ENCODE measurements around the gene ZNF142. TPM values are rescaled to one million over a fixed set of nuclear protein-coding genes. Genes with fewer than 3 reads are reported as not detected.

Gene ZNF142
- total and polyA plus RNA-seq, 2 donors, result 8.5 to 12.8 TPM

DNA sequence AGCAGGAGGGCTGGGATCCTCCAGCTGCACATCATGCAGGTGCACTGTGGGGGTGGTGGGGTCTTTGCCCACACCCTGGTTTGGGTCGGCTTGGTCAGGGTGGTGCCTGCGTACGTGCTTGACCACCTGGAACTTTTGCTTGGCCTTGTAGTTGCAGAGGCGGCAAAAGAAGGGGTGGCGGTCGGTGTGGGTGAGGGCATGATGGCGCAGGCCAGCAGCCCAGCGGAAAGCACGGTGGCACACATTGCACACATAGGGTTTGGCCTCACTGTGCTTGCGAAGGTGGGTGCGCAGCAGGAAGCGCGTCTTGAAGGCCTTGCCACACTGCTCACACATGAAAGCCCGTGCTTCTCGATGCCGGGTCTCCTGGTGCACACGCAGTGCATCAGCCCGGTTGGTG is 21.1 kb downstream of the ZNF142 start:
- WGBS, result 96% methylated on average over 18 of the region's 18 CpGs
- no peak for DNase-seq (ENCODE audit: extremely low spot score)
- Histone ChIP-seq H3K27ac (ENCODE audit: low read depth) (no peak overlapping the region), H3K36me3 (ENCODE audit: insufficient read depth) (no peaks in the 10 kb centered on the region), H3K4me3 (ENCODE audit: low read depth, low read length) (no peak overlapping the region), H3K4me1 (ENCODE audit: insufficient read depth) (no peaks in the 10 kb centered on the region)

DNA sequence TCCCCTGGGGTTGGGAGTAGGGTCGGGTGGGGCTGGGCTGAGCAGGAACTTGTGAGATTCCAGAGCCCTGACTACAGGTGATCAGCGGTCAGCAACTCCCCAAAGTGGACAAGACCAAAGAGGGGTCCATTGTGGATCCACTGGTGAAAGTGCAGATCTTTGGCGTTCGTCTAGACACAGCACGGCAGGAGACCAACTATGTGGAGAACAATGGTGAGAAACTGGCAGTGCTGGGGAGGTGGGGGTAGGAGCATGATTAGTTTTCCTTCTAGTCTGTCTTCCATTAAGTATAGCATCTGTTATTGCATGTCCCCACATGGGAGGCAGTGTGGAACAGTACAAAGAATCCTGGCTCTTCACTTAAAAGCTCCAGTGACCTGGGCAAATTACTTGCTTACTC is 23.7 kb downstream of the ZNF142 start:
- 93% methylated on average over 5 of the region's 5 CpGs for WGBS
- Histone ChIP-seq H3K36me3 (ENCODE audit: insufficient read depth) (no peaks in the 10 kb centered on the region), H3K27ac (ENCODE audit: low read depth) (no peak overlapping the region), H3K4me1 (ENCODE audit: insufficient read depth) (no peaks in the 10 kb centered on the region), H3K4me3 (ENCODE audit: low read depth, low read length) (no peak overlapping the region)
- DNase-seq (ENCODE audit: extremely low spot score), result no peak

- H3K36me3 ChIP-seq (ENCODE audit: insufficient read depth), result no peaks in the 10 kb centered on the region
- 79% methylated on average over 4 of the region's 4 CpGs for WGBS
These were observed 27.6 kb downstream of the ZNF142 start for GRCh38 chr2:218631837-218632236.

GRCh38 chr2:218627939-218628338 is 31.5 kb downstream of the ZNF142 start:
- Histone ChIP-seq H3K4me3 (ENCODE audit: low read depth, low read length) (no peak overlapping the region), H3K36me3 (ENCODE audit: insufficient read depth) (no peaks in the 10 kb centered on the region), H3K4me1 (ENCODE audit: insufficient read depth) (no peaks in the 10 kb centered on the region), H3K27ac (ENCODE audit: low read depth) (no peak overlapping the region)
- no peak for DNase-seq (ENCODE audit: extremely low spot score)
- 96% methylated on average over 4 of the region's 4 CpGs for WGBS

More at GRCh38 chr2:218631837-218632236, 27.6 kb downstream of the ZNF142 start:
- H3K27ac ChIP-seq (ENCODE audit: low read depth), result no peak overlapping the region
- DNase-seq (ENCODE audit: extremely low spot score), result no peak
- no peak overlapping the region for H3K4me3 ChIP-seq (ENCODE audit: low read depth, low read length)
- H3K4me1 ChIP-seq (ENCODE audit: insufficient read depth), result no peaks in the 10 kb centered on the region

DNA sequence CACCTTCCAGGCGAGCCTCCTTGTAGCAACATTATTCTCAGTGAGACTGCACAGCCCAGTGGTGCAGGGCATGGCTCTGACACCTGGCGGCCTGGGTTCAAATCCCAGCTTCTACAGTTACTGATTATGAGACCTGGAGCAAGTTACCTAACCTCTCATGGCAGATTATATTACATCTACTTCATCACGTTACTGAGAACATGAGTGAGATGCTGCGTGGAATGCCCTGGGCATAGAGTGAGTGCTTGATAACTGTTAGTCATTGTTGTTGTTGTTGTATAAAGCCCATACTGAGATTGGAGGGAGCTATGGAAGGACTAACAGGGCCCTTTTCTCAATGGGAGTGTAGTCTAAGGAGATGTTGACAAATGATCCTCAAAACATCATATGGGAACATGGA is 33.1 kb downstream of the ZNF142 start:
- no peak overlapping the region for H3K4me3 ChIP-seq (ENCODE audit: low read depth, low read length)
- no peak for DNase-seq (ENCODE audit: extremely low spot score)
- no peaks in the 10 kb centered on the region for H3K4me1 ChIP-seq (ENCODE audit: insufficient read depth)
- H3K27ac ChIP-seq (ENCODE audit: low read depth), result no peak overlapping the region
- H3K36me3 ChIP-seq (ENCODE audit: insufficient read depth), result no peaks in the 10 kb centered on the region
- 90% methylated on average over 4 of the region's 4 CpGs for WGBS

DNA sequence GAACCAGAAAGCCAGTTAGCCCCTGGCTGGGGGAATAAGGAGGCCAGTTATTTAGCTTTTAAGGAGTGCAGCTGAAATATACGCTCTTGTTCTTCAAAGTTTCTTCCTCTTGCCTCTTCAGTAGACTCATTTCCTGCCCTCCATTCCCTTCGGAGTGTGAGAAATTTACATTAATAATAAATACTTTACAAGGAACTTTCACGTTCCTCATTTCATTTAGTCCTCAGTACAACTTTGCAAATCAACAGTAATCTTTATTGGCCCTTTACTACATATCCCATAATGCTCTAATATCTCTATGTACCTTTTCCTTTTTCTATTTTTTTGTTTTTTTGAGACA is 36.1 kb downstream of the ZNF142 start:
- no peak overlapping the region for H3K27ac ChIP-seq (ENCODE audit: low read depth)
- no peak overlapping the region for H3K4me3 ChIP-seq (ENCODE audit: low read depth, low read length)
- 69% methylated on average over 3 of the region's 3 CpGs for whole genome bisulfite sequencing
- H3K36me3 ChIP-seq (ENCODE audit: insufficient read depth), result no peaks in the 10 kb centered on the region
- DNase-seq (ENCODE audit: extremely low spot score), result no peak
- no peaks in the 10 kb centered on the region for H3K4me1 ChIP-seq (ENCODE audit: insufficient read depth)

DNA sequence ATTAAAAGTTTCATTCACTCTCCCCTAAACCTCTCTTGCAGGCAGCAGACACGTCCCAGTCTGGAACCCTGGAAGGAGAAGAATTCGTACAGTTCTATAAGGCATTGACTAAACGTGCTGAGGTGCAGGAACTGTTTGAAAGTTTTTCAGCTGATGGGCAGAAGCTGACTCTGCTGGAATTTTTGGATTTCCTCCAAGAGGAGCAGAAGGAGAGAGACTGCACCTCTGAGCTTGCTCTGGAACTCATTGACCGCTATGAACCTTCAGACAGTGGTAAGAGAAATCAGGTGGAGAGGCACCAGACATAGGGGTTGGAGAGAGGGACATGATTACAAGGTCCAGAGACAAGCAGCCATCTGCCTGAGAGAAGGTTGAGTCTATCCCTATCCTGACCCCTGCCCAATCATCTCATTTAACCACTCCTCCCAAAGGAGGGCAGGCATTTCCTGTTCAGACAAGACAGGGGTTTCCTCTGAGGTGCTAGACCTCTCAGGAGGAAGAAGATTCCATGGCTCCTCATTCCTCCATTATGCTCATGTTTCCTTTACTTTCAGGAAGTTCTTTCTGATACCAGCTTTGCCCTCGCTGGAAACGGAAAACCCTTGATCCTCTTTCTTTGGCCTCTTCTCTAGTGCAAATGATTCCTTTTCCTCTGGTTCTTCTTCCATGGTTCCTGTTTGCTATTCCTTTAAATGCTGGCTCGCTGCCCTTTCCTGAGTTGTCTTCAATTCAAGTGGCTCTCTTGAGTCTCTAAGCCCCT is 36.6 kb downstream of the ZNF142 start:
- no peak for DNase-seq (ENCODE audit: extremely low spot score)
- WGBS, result 57% methylated on average over 7 of the region's 7 CpGs
- Histone ChIP-seq H3K36me3 (ENCODE audit: insufficient read depth) (no peaks in the 10 kb centered on the region), H3K27ac (ENCODE audit: low read depth) (no peak overlapping the region), H3K4me3 (ENCODE audit: low read depth, low read length) (no peak overlapping the region), H3K4me1 (ENCODE audit: insufficient read depth) (no peaks in the 10 kb centered on the region)

GRCh38 chr2:218621007-218621406 is 38.4 kb downstream of the ZNF142 start:
- no peaks in the 10 kb centered on the region for H3K36me3 ChIP-seq (ENCODE audit: insufficient read depth)
- no peaks in the 10 kb centered on the region for H3K4me1 ChIP-seq (ENCODE audit: insufficient read depth)
- no peak for DNase-seq (ENCODE audit: extremely low spot score)
- no peak overlapping the region for H3K4me3 ChIP-seq (ENCODE audit: low read depth, low read length)
- H3K27ac ChIP-seq (ENCODE audit: low read depth), result no peak overlapping the region
- 80% methylated on average over 7 of the region's 7 CpGs for WGBS

GRCh38 chr2:218618102-218618860 is 41.1 kb downstream of the ZNF142 start:
- no peaks in the 10 kb centered on the region for H3K4me1 ChIP-seq (ENCODE audit: insufficient read depth)
- 88% methylated on average over 9 of the region's 9 CpGs for WGBS
- no peak overlapping the region for H3K27ac ChIP-seq (ENCODE audit: low read depth)
- H3K4me3 ChIP-seq (ENCODE audit: low read depth, low read length), result no peak overlapping the region
- no peak for DNase-seq (ENCODE audit: extremely low spot score)
- H3K36me3 ChIP-seq (ENCODE audit: insufficient read depth), result no peaks in the 10 kb centered on the region

DNA sequence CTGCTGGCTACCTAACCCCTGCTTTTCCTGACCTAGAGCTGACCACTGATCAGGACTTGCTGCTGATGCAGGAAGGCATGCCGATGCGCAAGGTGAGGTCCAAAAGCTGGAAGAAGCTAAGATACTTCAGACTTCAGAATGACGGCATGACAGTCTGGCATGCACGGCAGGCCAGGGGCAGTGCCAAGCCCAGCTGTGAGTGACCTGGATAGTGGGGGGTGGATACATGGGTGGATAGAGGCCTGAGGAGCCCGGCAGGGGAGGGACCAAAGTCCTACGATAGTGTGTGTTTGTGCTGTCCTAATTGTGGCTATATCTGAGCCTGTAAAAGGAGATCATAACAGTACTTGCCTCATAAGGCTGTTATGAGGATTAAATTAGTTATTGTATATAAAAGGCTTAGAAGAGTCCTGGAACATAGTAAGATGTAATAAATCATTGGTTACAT is 43.5 kb downstream of the ZNF142 start:
- Histone ChIP-seq H3K4me1 (ENCODE audit: insufficient read depth) (no peaks in the 10 kb centered on the region), H3K4me3 (ENCODE audit: low read depth, low read length) (no peak overlapping the region), H3K27ac (ENCODE audit: low read depth) (no peak overlapping the region), H3K36me3 (ENCODE audit: insufficient read depth) (no peaks in the 10 kb centered on the region)
- 39% methylated on average over 6 of the region's 6 CpGs for WGBS
- no peak for DNase-seq (ENCODE audit: extremely low spot score)

DNA sequence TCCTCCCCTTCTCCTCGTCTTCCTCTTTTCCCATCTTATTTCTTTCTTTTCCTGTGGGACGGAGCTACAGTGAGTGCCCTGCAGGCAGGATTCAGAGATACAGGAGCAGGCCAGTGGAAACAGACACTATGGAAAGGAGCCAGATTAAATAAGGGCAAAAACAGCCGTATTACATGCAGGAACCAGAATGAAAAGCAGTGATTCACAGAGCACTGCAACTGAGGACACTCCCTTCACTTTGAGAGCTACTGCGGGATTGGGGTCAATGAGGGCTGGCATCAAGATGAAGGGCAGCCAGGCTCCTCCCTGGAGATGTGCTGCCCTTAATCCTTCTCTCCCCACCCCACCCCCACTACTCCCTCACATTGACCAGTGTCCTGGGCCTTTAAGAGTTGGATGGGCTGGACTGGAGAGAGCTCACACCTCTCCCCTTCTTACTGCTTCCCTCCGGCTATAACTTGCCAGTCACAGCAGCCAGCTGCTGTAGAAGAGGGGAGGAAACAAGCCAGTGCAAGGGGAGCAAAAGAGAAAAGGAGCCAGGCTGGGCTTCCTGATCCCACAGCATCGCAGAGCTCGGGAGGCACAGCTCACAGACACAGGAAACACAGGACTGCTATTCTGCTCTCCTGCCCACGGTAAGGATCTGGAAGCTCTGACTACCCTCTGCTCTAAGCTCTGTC is 51.8 kb downstream of the ZNF142 start, which contains the start of gene PLCD4:
PLCD4 (plus strand) TSS at position 464 of the 680 bp plus-strand sequence. CDS start 7,841 bp downstream, outside the sequence.
- 7% methylated on average over 8 of the region's 8 CpGs for WGBS
- H3K4me1 ChIP-seq (ENCODE audit: insufficient read depth), result no peaks in the 10 kb centered on the region
- H3K4me3 ChIP-seq (ENCODE audit: low read depth, low read length), result peak within 1 kb of the TSS; percentile 11
- peak; percentile 17 for DNase-seq (ENCODE audit: extremely low spot score)
- no peak within 1 kb of the TSS for H3K27ac ChIP-seq (ENCODE audit: low read depth)
- H3K36me3 ChIP-seq (ENCODE audit: insufficient read depth), result no peaks in the 10 kb centered on the region

- Histone ChIP-seq H3K36me3 (ENCODE audit: insufficient read depth) (no peaks in the 10 kb centered on the region), H3K4me3 (ENCODE audit: low read depth, low read length) (no peak overlapping the region), H3K4me1 (ENCODE audit: insufficient read depth) (no peaks in the 10 kb centered on the region), H3K27ac (ENCODE audit: low read depth) (no peak overlapping the region)
- DNase-seq (ENCODE audit: extremely low spot score), result no peak
- 66% methylated on average over 2 of the region's 2 CpGs for WGBS
These were observed 54.0 kb downstream of the ZNF142 start for GRCh38 chr2:218605432-218605831.

Measured in urinary bladder (tissue), 4 donors.